HepG2 (cell line): ENCODE data around the gene BICRAL. TPM values are rescaled to one million over a fixed set of nuclear protein-coding genes. Genes with fewer than 3 reads are reported as not detected.

Source experiments
- ATAC-seq: fragments of 200-7000 bp; cut with Tn5 transposase; 3 replicates; pipeline ENCODE4 v1.9.1; 2020; ENCODE audit warnings: mild to moderate bottlenecking, moderate library complexity
- BruUV-seq: library from RNA; stranded (reverse); fragments of 400-500 nt; replicated peaks from 2 replicates; lab custom pipeline; 2021; lab: Mats Ljungman, UMichigan
- CTCF ChIA-PET: fragments of 300-600 bp; formaldehyde crosslinking; extraction: SDS; loops from one replicate; lab custom pipeline; 2021; ENCODE audit warnings: low total read pairs, inconsistent platforms, low intra/inter-chr PET ratio; lab: Yijun Ruan, JAX
- POLR2A ChIA-PET: fragments of 350-600 bp; sonication (Branson Sonifier 250); formaldehyde crosslinking; loops from one replicate; lab custom pipeline; 2020; ENCODE audit warnings: antibody characterized with exemption, inconsistent platforms; lab: Yijun Ruan, JAX
- DNase-seq: peaks from one replicate; pipeline ENCODE4 v3.0.0-alpha.2; 2015; ENCODE audit warnings: low spot score
- FAIRE-seq: peaks from 3 replicates; lab custom pipeline; 2011; peaks lifted over from hg19 to GRCh38; lab: Jason Lieb, UNC
- H2AFZ ChIP-seq: one replicate; pipeline ENCODE4 v1.6.1; 2011; ENCODE audit warnings: low read length, inconsistent platforms
- H3K27ac ChIP-seq: fragments of 300-600 bp; 3 replicates; pipeline ENCODE4 v1.8.0; 2011; ENCODE audit warnings: mixed run types, mild to moderate bottlenecking, mixed read lengths, low read length, inconsistent platforms; ENCODE audit not compliant: insufficient read depth; ENCODE audit errors: extremely low read length
- H3K27me3 ChIP-seq, 2 experiments: fragments of 200-600 bp in 1 of 2; 2 replicates in 1 of 2; 3 replicates in 1 of 2; pipeline versions ENCODE4 v1.6.0 to v1.8.0; 2011; ENCODE audit warnings: low read length in 2 of 2, mild to moderate bottlenecking in 2 of 2, moderate library complexity in 2 of 2, inconsistent platforms in 1 of 2; ENCODE audit not compliant: insufficient read depth in 2 of 2, control insufficient read depth in 1 of 2
- H3K36me3 ChIP-seq, 2 experiments: fragments of 200-600 bp in 1 of 2; replicated peaks in 1 of 2; 2 replicates in 1 of 2; 3 replicates in 1 of 2; pipeline versions ENCODE4 v1.5.1 to v1.8.0; 2011; ENCODE audit warnings: low read length in 2 of 2, inconsistent platforms in 1 of 2; ENCODE audit not compliant: insufficient read depth in 2 of 2, control insufficient read depth in 1 of 2
- H3K4me1 ChIP-seq: 2 replicates; pipeline ENCODE4 v1.5.1; 2012; ENCODE audit warnings: low read length, inconsistent platforms; ENCODE audit not compliant: insufficient read depth
- H3K4me2 ChIP-seq: 2 replicates; pipeline ENCODE4 v1.6.0; 2011; ENCODE audit warnings: low read depth, low read length, inconsistent platforms
- H3K4me3 ChIP-seq, 3 experiments: fragments of 200-600 bp in 1 of 3; sonication (generic), shearing (Covaris generic) in 1 of 3; replicated peaks in 1 of 3; 2 replicates each; pipeline ENCODE4 v1.5.1; 2011 to 2016; ENCODE audit warnings: low read length in 3 of 3, inconsistent platforms in 2 of 3, low read depth in 2 of 3, mild to moderate bottlenecking in 2 of 3, control low read depth in 1 of 3, mixed read lengths in 1 of 3; ENCODE audit not compliant: insufficient read depth in 1 of 3
- H3K79me2 ChIP-seq: one replicate; pipeline ENCODE4 v1.6.1; 2011; ENCODE audit warnings: low read length, inconsistent platforms; ENCODE audit not compliant: insufficient read depth
- H3K9ac ChIP-seq: 2 replicates; pipeline ENCODE4 v1.6.0; 2011; ENCODE audit warnings: mild to moderate bottlenecking, low read depth, low read length, inconsistent platforms; ENCODE audit not compliant: insufficient read depth
- H3K9me3 ChIP-seq: 2 replicates; pipeline ENCODE4 v1.5.1; 2012; ENCODE audit warnings: mild to moderate bottlenecking, low read length
- H4K20me1 ChIP-seq: 2 replicates; pipeline ENCODE4 v1.6.0; 2011; ENCODE audit warnings: inconsistent platforms, mild to moderate bottlenecking, low read length, moderate library complexity; ENCODE audit not compliant: insufficient read depth
- ARID5B ChIP-seq: IDR thresholded peaks from 2 replicates; pipeline ENCODE4 v1.4.0; 2020; ENCODE audit warnings: mild to moderate bottlenecking, missing genetic modification reagents
- ATF5 ChIP-seq: sonication (generic); formaldehyde crosslinking; IDR thresholded peaks from 2 replicates; pipeline ENCODE4 v1.4.0; 2020; ENCODE audit warnings: mild to moderate bottlenecking, low read depth, missing genetic modification reagents
- CC2D1A ChIP-seq: sonication (generic); formaldehyde crosslinking; IDR thresholded peaks from 2 replicates; pipeline ENCODE4 v1.8.1; 2023; ENCODE audit warnings: mild to moderate bottlenecking, missing genetic modification reagents
- CEBPG ChIP-seq: IDR thresholded peaks from 2 replicates; pipeline ENCODE4 v1.6.1; 2016
- GTF2F1 ChIP-seq: fragments of 150-350 bp; IDR thresholded peaks from 2 replicates; pipeline ENCODE4 v1.6.1; 2014; ENCODE audit warnings: low read length
- KDM6A ChIP-seq: IDR thresholded peaks from 2 replicates; pipeline ENCODE4 v1.6.1; 2016; ENCODE audit warnings: low read depth
- NFKB2 ChIP-seq: sonication (generic); formaldehyde crosslinking; IDR thresholded peaks from 2 replicates; pipeline ENCODE4 v1.4.0; 2020; ENCODE audit warnings: missing genetic modification reagents, borderline replicate concordance
- NONO ChIP-seq, 2 experiments: fragments of 450-650 bp in 1 of 2; sonication (generic) in 1 of 2; formaldehyde crosslinking in 1 of 2; IDR thresholded peaks in 1 of 2; conservative IDR thresholded peaks in 1 of 2; 2 replicates each; pipeline versions ENCODE4 v1.6.1 to v1.8.0; 2017 to 2022; ENCODE audit warnings: mild to moderate bottlenecking in 1 of 2, missing genetic modification reagents in 1 of 2, moderate library complexity in 1 of 2
- POLR2G ChIP-seq: fragments of 200-400 bp; formaldehyde crosslinking; IDR thresholded peaks from 2 replicates; pipeline ENCODE4 v1.6.1; 2018; ENCODE audit warnings: mild to moderate bottlenecking, low read depth, low read length, moderate library complexity
- PPARG ChIP-seq: conservative IDR thresholded peaks from 2 replicates; pipeline ENCODE4 v1.6.1; 2016; ENCODE audit warnings: missing biosample characterization, missing genetic modification reagents
- TBX3 ChIP-seq: fragments of 450-650 bp; IDR thresholded peaks from 2 replicates; pipeline ENCODE4 v1.6.1; 2017; ENCODE audit warnings: antibody characterized with exemption, mild to moderate bottlenecking, inconsistent platforms, borderline replicate concordance
- ZBTB21 ChIP-seq: sonication (generic); formaldehyde crosslinking; IDR thresholded peaks from 2 replicates; pipeline ENCODE4 v1.4.0; 2020; ENCODE audit warnings: missing genetic modification reagents
- ZFP36 ChIP-seq: fragments of 150-350 bp; IDR thresholded peaks from 2 replicates; pipeline ENCODE4 v1.6.1; 2018; ENCODE audit warnings: borderline replicate concordance, low read length, low read depth; ENCODE audit not compliant: partially characterized antibody
- ZNF496 ChIP-seq: sonication (generic); formaldehyde crosslinking; IDR thresholded peaks from 2 replicates; pipeline ENCODE4 v1.8.1; 2023; ENCODE audit warnings: mild to moderate bottlenecking, moderate library complexity, missing genetic modification reagents; ENCODE audit not compliant: insufficient replicate concordance
- ZNF580 ChIP-seq: IDR thresholded peaks from 2 replicates; pipeline ENCODE4 v1.6.1; 2016; ENCODE audit warnings: low read depth, borderline replicate concordance
- ZNF607 ChIP-seq: sonication (generic); formaldehyde crosslinking; IDR thresholded peaks from 2 replicates; pipeline ENCODE4 v1.5.1; 2020; ENCODE audit warnings: missing genetic modification reagents, mild to moderate bottlenecking, borderline replicate concordance
- ZNF792 ChIP-seq: IDR thresholded peaks from 2 replicates; pipeline ENCODE4 v1.6.1; 2016
- ZSCAN31 ChIP-seq: sonication (generic); formaldehyde crosslinking; IDR thresholded peaks from 2 replicates; pipeline ENCODE4 v1.5.0; 2020; ENCODE audit warnings: low read depth, mild to moderate bottlenecking, missing genetic modification reagents
- WGBS: methylation state at CpG from one replicate; pipeline ENCODE4 v1.1.6; 2017; ENCODE audit warnings: low lambda C conversion rate; 5-methylcytosine and 5-hydroxymethylcytosine counted together
- in situ Hi-C: cut with HindIII; loops from 2 replicates; pipeline ENCODE4 v1.10.0; 2017; ENCODE audit warnings: low pct_unique_long_range_greater_than_20kb; ENCODE audit not compliant: extremely low pct_ligation_motif_present
- intact Hi-C: fragments of 100-400 bp; cut with micrococcal nuclease; formaldehyde crosslinking; loops from one replicate; pipeline ENCODE4 v1.10.0; 2022; ENCODE audit not compliant: unreplicated experiment
- polyA plus RNA-seq, 8 experiments: library from polyadenylated mRNA; depleted of rRNA in 3 of 8; stranded (reverse) in 7 of 8; unstranded in 1 of 8; fragments of >200 nt; fragmentation: Illumina TruSeq in 4 of 8; extraction: Trizol in 4 of 8; gene quantifications; 2 replicates each; pipeline versions ENCODE4 v1.2.1 to v1.2.3, GENCODE V29; 2011 to 2016; ENCODE audit warnings: low read depth in 4 of 8, missing spikeins in 1 of 8, mixed read lengths in 1 of 8; ENCODE audit not compliant: insufficient read depth in 1 of 8
- total RNA-seq, 5 experiments: library from RNA; depleted of rRNA; stranded (reverse); fragments of >200 nt; fragmentation: Illumina TruSeq; extraction: Trizol; gene quantifications; 2 replicates each; pipeline ENCODE4 v1.2.3, GENCODE V29; 2016; ENCODE audit warnings: low read depth in 1 of 5
- TF ChIP-seq, protein P1 (sequence below): sonication (generic); formaldehyde crosslinking; IDR thresholded peaks from 2 replicates; pipeline ENCODE4 v1.4.0; 2020; ENCODE audit warnings: missing genetic modification reagents, borderline replicate concordance

Gene BICRAL
- total and polyA plus RNA-seq, 2 of the 13 experiments (the other 11 are each of a cell fraction or from before 2014, with no cell fraction given), result 5.0 to 13.5 TPM

DNA sequence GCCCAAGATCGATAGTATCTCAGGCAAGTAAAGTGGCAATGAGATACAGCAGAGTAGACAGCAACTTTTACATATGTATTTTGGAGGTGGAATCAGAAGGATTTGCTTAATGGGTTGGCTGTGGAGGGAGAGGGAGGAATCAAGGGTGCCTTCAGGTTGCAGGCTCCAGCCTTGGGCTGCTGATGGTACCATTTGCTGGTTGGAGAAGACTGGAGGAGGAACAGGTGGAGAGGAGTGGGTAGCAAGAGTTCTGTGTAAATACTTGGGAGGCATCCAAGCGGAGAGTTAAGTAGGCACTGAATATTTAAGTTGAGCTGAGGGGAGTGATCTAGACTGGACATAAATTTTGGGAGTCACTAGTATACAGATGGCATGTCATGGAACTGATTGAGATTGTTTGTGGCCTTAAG is 5.2 kb downstream of the BICRAL start (continued):
- TF ChIP-seq ZSCAN31 (no peak), ATF5 (CRISPR knock-in tag) (no peak), NFKB2 (CRISPR knock-in tag) (no peak), ZNF496 (CRISPR knock-in tag) (no peak), CC2D1A (CRISPR knock-in tag) (0 out of 2 replicates have a peak, but pooled peaks have one; percentile 22), ZNF607 (CRISPR knock-in tag) (no peak), ZBTB21 (CRISPR knock-in tag) (no peak)

GRCh38 chr6:42788671-42789070 is 6.8 kb downstream of the BICRAL start:
- FAIRE-seq (no peak), DNase-seq (no peak), ATAC-seq (no peak)
- no peak overlapping the region for H3K4me3 ChIP-seq
- no peak overlapping the region for H3K4me2 ChIP-seq
- 80% methylated on average over 4 of the region's 4 CpGs for WGBS
- POLR2A ChIA-PET, result interaction anchor here (1.1 kb wide), 1 partner anchor 43 kb away, joined by 3 read pairs; the partner anchor contains the start of gene TBCC
- in situ Hi-C loops (no loop called here), intact Hi-C loops (no loop called here)
- CTCF ChIA-PET, result no interaction called here
- H3K27ac ChIP-seq, result no peak overlapping the region
- BruUV-seq, result no TSS peak
- no peak overlapping the region for H2AFZ ChIP-seq
- H3K79me2 ChIP-seq, result peaks cover 70% of the 10 kb centered on the region
- no peaks in the 10 kb centered on the region; a peak in 1 of 5 replicates for H3K27me3 ChIP-seq
- H3K36me3 ChIP-seq, result no peaks in the 10 kb centered on the region; a peak in 1 of 5 replicates
- H3K9ac ChIP-seq, result no peak overlapping the region
- peaks cover 12% of the 10 kb centered on the region; the same call in 1 of the 2 replicates for H4K20me1 ChIP-seq
- H3K9me3 ChIP-seq, result no peaks in the 10 kb centered on the region
- peaks cover 70% of the 10 kb centered on the region for H3K4me1 ChIP-seq
- TF ChIP-seq ARID5B (CRISPR knock-in tag) (no peak), CEBPG (no peak), POLR2G (peak; percentile 7; the same call in 1 of the 2 replicates), ZFP36 (no peak), NONO (IDR thresholded peaks at IDR 0.05) (no peak), NONO (CRISPR knock-in tag; conservative IDR thresholded peaks at IDR 0.05) (0 out of 2 replicates have a peak, but pooled peaks have one; percentile 26), GTF2F1 (no peak), PPARG (CRISPR knock-in tag) (no peak), TBX3 (no peak), ZNF792 (CRISPR knock-in tag) (no peak), KDM6A (CRISPR knock-in tag) (no peak), ZNF580 (CRISPR knock-in tag) (no peak)
- TF ChIP-seq, protein P1, sequence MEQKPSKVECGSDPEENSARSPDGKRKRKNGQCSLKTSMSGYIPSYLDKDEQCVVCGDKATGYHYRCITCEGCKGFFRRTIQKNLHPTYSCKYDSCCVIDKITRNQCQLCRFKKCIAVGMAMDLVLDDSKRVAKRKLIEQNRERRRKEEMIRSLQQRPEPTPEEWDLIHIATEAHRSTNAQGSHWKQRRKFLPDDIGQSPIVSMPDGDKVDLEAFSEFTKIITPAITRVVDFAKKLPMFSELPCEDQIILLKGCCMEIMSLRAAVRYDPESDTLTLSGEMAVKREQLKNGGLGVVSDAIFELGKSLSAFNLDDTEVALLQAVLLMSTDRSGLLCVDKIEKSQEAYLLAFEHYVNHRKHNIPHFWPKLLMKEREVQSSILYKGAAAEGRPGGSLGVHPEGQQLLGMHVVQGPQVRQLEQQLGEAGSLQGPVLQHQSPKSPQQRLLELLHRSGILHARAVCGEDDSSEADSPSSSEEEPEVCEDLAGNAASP (CRISPR knock-in tag), result no peak
